ENCODE measurements around the gene DMP1. TPM values are rescaled to one million over a fixed set of nuclear protein-coding genes. Genes with fewer than 3 reads are reported as not detected.

Gene DMP1
- total RNA-seq = not detected in 2 replicates

DNA sequence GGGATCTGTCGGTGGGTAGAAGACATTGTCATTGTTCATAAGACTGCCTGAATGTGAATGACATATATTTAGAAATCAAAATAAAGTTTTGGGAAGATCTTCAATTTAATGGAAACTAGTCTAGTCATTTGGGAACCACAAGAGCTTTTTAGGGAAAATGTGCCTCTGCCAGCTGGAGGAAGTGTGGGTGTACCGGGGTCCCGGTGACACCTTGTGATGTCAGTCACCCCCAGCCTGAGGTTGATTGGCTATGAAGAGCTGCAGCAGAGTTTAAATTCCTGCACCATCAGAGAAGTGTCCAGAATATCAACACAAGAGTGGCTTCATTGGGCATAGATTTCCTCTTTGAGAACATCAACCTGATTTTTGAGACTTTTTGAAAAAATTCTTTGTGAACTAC lies at the start of gene DMP1:
Gene DMP1 (plus strand): TSS at position 301 of the 400 bp plus-strand sequence. CDS start 6,213 bp downstream, outside the sequence.

DNA sequence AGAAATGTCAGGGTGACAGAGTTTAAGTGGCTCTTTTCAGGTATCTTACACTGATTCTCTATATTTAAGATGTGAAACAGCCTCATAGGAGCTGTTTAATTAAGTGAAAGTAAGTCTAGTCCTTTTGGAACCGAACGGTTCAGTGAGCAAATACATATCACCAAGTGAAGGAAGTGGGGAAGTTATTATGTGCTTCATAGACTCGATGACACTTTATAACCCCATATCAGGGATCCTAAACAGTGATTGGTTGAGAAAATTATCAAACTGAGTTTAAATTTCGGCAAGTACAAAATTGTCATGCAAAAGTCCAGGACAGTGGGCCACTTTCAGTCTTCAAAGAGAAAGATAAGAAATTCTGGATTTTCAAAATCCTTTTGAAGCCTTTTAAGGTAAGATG lies 41.9 kb upstream of the DMP1 start, which contains the start of gene DSPP:
Gene DSPP (plus strand): TSS at position 301 of the 400 bp plus-strand sequence. CDS start 2,380 bp downstream, outside the sequence.

Other genes with a start within 250 kb of the DMP1 start
- 15.7 and 25.1 TPM in 2 replicates for gene NUDT9, start 227.7 kb upstream of the DMP1 start, total RNA-seq
- 1.3 TPM in 1 of 2 replicates, not detected in the other for gene SPARCL1, start 120.9 kb upstream of the DMP1 start, total RNA-seq
- gene DSPP, start 41.8 kb upstream of the DMP1 start, total RNA-seq = not detected in 2 replicates
- gene IBSP, start 149.3 kb downstream of the DMP1 start, total RNA-seq = not detected in 2 replicates
- gene MEPE, start 182.7 kb downstream of the DMP1 start, total RNA-seq = not detected in 2 replicates